Sigmoid colon (tissue), 7 donors: ENCODE measurements around the gene AFDN. TPM values are rescaled to one million over a fixed set of nuclear protein-coding genes. Genes with fewer than 3 reads are reported as not detected.

Experiments used
- DNase-seq: peaks from one replicate; pipeline ENCODE4 v3.0.0-alpha.2; 2019
- H3K27ac ChIP-seq, 4 donors: fragments of 200-600 bp; sonication (generic); one replicate each; pipeline ENCODE4 v1.5.1; 2016 to 2019; ENCODE audit warnings: mild to moderate bottlenecking in 1 of 4
- H3K27me3 ChIP-seq, 3 donors: fragments of 200-600 bp; sonication (generic); one replicate each; pipeline ENCODE4 v1.5.1; 2019; ENCODE audit warnings: mild to moderate bottlenecking in 1 of 3
- H3K36me3 ChIP-seq, 4 donors: fragments of 200-600 bp; sonication (generic); one replicate each; pipeline ENCODE4 v1.5.1; 2016 to 2019
- H3K4me1 ChIP-seq, 4 donors: fragments of 200-600 bp; sonication (generic); one replicate each; pipeline ENCODE4 v1.5.1; 2017 to 2019
- H3K4me3 ChIP-seq, 4 donors: fragments of 200-600 bp; sonication (generic); one replicate each; pipeline ENCODE4 v1.5.1; 2017 to 2019; ENCODE audit warnings: mild to moderate bottlenecking in 2 of 4, moderate library complexity in 1 of 4
- H3K9me3 ChIP-seq, 4 donors: fragments of 200-600 bp in 3 of 4; sonication (generic) in 3 of 4; one replicate each; pipeline versions ENCODE4 v1.5.1 to v1.6.1; 2013 to 2019
- CTCF ChIP-seq, 4 experiments: fragments of 450-650 bp in 3 of 4; fragments of 200-600 bp in 1 of 4; IDR thresholded peaks; one replicate each; pipeline ENCODE4 v1.5.1; 2016 to 2019; ENCODE audit warnings: antibody characterized with exemption in 4 of 4, mild to moderate bottlenecking in 3 of 4, moderate library complexity in 2 of 4
- EP300 ChIP-seq, 4 donors: sonication (generic); formaldehyde crosslinking; IDR thresholded peaks; one replicate each; pipeline ENCODE4 v1.6.1; 2017; ENCODE audit warnings: antibody characterized with exemption in 4 of 4
- POLR2A ChIP-seq, 2 donors: fragments of 450-650 bp; IDR thresholded peaks; one replicate each; pipeline ENCODE4 v1.6.1; 2016; ENCODE audit warnings: antibody characterized with exemption in 2 of 2, mild to moderate bottlenecking in 2 of 2, moderate library complexity in 2 of 2
- POLR2AphosphoS5 ChIP-seq, 4 donors: sonication (generic); formaldehyde crosslinking; IDR thresholded peaks; one replicate each; pipeline ENCODE4 v1.6.1; 2017; ENCODE audit warnings: antibody characterized with exemption in 4 of 4
- WGBS, 2 donors: extraction: QIAGEN DNeasy Blood & Tissue Kit; methylation state at CpG; one replicate each; pipeline ENCODE4 v1.1.7; 2013; 5-methylcytosine and 5-hydroxymethylcytosine counted together
- intact Hi-C: fragments of 100-400 bp; cut with DNase I; formaldehyde crosslinking; loops from one replicate; pipeline ENCODE4 v1.15.1; 2023
- polyA plus RNA-seq, 3 donors: library from polyadenylated mRNA; stranded (reverse); fragments of 200-250 nt; gene quantifications; one replicate each; pipeline ENCODE4 v1.2.3, GENCODE V29; 2013
- total RNA-seq, 4 donors: library from RNA; depleted of rRNA; stranded (reverse); fragments of >200 nt; gene quantifications; one replicate each; pipeline ENCODE4 v1.1.0, GENCODE V29; 2016
- donor health status: healthy with polysubstance abuse.
- donor health status: Bipolar disorder and iron deficiency.
- donor health status: healthy.

Gene AFDN
- total and polyA plus RNA-seq, 7 donors = 43.2 to 104 (median 83.6) TPM

DNA sequence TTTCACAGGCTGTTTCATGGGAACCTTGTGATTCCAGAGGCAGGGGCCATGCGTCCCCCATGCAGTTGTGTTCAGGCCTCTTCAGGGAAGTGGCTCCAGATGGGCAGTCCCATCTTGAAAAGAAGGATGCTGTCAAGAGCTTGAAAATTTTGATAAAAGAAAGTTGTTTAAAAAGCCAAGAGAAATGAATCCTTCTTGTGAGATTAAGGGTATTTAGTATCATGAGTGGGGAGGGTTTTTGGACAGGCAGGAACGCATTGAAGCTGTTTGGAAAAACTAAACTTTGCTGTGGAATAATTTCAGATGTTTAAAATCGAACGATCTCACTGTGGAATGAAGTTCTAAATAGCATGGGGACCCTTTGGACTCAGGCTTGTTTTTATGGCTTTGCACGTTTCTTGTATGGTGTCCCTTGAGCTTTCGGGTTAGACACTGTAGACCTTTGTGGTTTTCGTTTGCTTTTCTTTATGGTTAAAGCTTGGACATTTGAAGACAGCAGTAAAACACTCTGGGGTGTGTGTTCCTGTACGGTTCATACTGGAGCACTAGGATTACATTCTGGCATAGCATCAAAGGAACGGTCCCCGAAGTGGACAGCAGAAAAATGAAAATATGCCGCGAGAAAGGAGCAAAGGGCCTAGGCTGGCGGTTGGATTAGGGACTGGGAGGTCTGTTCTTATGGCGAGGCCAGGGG, 188.9 kb downstream of the AFDN start:
- Histone ChIP-seq H3K36me3 (no peaks in the 10 kb centered on the region), H3K4me3 (no peak overlapping the region), H3K9me3 (peaks cover 0 to 8% (median 4%) of the 10 kb centered on the region in 4 donors), H3K27me3 (peaks cover 0 to 6% (median 0%) of the 10 kb centered on the region in 3 donors), H3K4me1 (no peaks in the 10 kb centered on the region), H3K27ac (no peak overlapping the region)
- DNase-seq = no peak
- TF ChIP-seq EP300 (IDR thresholded peaks at IDR 0.05) (no peak), CTCF (IDR thresholded peaks at IDR 0.05) (no peak), POLR2AphosphoS5 (IDR thresholded peaks at IDR 0.05) (no peak), POLR2A (IDR thresholded peaks at IDR 0.05) (no peak)
- WGBS, 2 donors = 21 to 60% methylated on average over 14 of the region's 14 CpGs
- intact Hi-C loops = no loop called here

DNA sequence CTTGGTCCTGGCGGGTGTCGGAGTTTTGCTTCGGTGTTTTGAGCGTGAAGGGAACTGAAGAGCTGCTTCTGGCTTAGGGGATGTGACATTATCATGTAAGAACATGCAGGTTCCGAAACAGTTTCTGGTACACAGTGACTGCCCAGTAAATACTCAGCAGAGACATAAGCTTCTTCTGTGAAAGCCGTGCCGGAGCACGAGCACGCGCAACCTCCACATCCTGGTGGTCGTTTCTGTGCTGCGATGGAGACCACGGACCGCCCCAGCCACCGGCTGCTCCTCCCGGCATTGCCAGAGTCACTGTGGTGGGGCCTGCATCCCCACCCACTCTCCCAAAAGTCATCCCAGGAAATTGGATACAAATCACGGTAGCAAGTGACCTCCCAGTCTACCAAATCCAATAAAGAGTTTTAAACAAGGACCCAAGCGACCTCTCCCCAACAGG, 189.5 kb downstream of the AFDN start:
- WGBS, 2 donors = 70 to 77% methylated on average over 18 of the region's 18 CpGs
- no peak for TF ChIP-seq POLR2A (IDR thresholded peaks at IDR 0.05)
- no peak for TF ChIP-seq POLR2AphosphoS5 (IDR thresholded peaks at IDR 0.05)
- TF ChIP-seq CTCF (IDR thresholded peaks at IDR 0.05) = no peak
- no peak for TF ChIP-seq EP300 (IDR thresholded peaks at IDR 0.05)
- DNase-seq = no peak
- Histone ChIP-seq H3K27me3 (peaks cover 0 to 6% (median 0%) of the 10 kb centered on the region in 3 donors), H3K4me1 (no peaks in the 10 kb centered on the region), H3K27ac (no peak overlapping the region), H3K4me3 (no peak overlapping the region), H3K9me3 (peaks cover 0 to 8% (median 4%) of the 10 kb centered on the region in 4 donors), H3K36me3 (no peaks in the 10 kb centered on the region)
- intact Hi-C loops = no loop called here

- Histone ChIP-seq H3K27ac (no peak overlapping the region), H3K27me3 (peaks cover 0 to 6% (median 0%) of the 10 kb centered on the region in 3 donors), H3K4me1 (no peaks in the 10 kb centered on the region), H3K36me3 (no peaks in the 10 kb centered on the region), H3K9me3 (peaks cover 0 to 5% (median 2%) of the 10 kb centered on the region in 4 donors), H3K4me3 (no peak overlapping the region)
- TF ChIP-seq POLR2A (IDR thresholded peaks at IDR 0.05) (no peak), POLR2AphosphoS5 (IDR thresholded peaks at IDR 0.05) (no peak), CTCF (IDR thresholded peaks at IDR 0.05) (no peak), EP300 (IDR thresholded peaks at IDR 0.05) (no peak)
- no peak for DNase-seq
- WGBS, 2 donors = 80 to 87% methylated on average over 18 of the region's 18 CpGs
- intact Hi-C loops = no loop called here
Measured at GRCh38 chr6:168016721-168017525, 190.2 kb downstream of the AFDN start.

DNA sequence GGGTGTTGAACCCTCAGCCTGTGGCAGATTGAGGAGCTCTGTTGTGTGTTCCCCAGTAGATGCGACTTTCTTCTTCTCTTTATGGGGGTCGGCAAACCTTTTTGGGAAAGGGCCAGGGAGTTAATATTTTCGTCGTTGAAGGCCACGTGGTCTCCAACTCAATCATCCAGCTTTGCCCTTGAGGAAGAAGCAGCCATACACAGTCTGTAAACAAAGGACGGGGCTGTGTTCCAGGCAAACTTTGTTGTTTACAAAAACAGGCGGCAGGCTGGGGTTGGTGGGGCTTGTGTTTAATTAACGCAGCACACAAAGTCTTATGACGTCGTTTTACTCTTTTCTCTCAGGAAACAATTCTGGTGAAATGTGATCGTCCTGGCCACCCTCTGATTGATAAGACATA, 190.9 kb downstream of the AFDN start:
- 18 to 57% methylated on average over 11 of the region's 11 CpGs for WGBS, 2 donors
- Histone ChIP-seq H3K36me3 (no peaks in the 10 kb centered on the region), H3K9me3 (no peaks in the 10 kb centered on the region), H3K4me1 (no peaks in the 10 kb centered on the region), H3K27ac (no peak overlapping the region), H3K4me3 (no peak overlapping the region), H3K27me3 (peaks cover 0 to 6% (median 0%) of the 10 kb centered on the region in 3 donors)
- intact Hi-C loops = no loop called here
- TF ChIP-seq CTCF (IDR thresholded peaks at IDR 0.05) (no peak), POLR2A (IDR thresholded peaks at IDR 0.05) (no peak), EP300 (IDR thresholded peaks at IDR 0.05) (no peak), POLR2AphosphoS5 (IDR thresholded peaks at IDR 0.05) (no peak)
- no peak for DNase-seq
